ENCODE data around the gene EIF4H.

DNA sequence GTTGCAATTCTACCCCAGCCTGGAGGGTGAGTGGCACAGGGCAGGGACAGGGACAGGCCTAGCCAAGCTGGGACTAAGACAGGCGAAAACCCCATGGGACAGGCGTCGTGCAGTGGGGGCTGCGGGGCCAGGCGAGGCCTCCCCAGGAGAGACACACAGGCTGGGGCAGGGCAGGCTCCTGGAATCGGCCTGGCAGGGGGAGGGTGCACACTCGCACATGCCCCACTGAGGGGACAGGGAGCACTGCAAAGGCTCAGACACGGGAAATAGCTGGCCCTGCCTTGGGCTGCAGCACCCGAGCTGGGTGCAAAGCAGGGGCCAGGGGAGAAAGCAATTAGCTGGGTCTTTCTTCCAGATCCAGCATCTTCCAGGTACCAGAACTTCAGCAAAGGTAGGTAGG, 46.1 kb downstream of the EIF4H start:
- TF ChIP-seq BHLHE40 (IDR thresholded peaks at IDR 0.05; ENCODE audit: low read depth, low read length) (no peak), ZC3H11A (IDR thresholded peaks at IDR 0.05) (no peak), POLR2AphosphoS2 (conservative IDR thresholded peaks at IDR 0.05; ENCODE audit: low read length) (no peak), CTCF (IDR thresholded peaks at IDR 0.05) (no peak), MAFK (IDR thresholded peaks at IDR 0.05; ENCODE audit: partially characterized antibody) (no peak), POLR2A (IDR thresholded peaks at IDR 0.05; ENCODE audit: low read length) (no peak), EHF (CRISPR knock-in tag; IDR thresholded peaks at IDR 0.05) (no peak)
- TF ChIP-seq, protein P1, sequence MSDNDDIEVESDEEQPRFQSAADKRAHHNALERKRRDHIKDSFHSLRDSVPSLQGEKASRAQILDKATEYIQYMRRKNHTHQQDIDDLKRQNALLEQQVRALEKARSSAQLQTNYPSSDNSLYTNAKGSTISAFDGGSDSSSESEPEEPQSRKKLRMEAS (IDR thresholded peaks at IDR 0.05) = no peak
